Measurements from ENCODE around the gene AIM2.

DNA sequence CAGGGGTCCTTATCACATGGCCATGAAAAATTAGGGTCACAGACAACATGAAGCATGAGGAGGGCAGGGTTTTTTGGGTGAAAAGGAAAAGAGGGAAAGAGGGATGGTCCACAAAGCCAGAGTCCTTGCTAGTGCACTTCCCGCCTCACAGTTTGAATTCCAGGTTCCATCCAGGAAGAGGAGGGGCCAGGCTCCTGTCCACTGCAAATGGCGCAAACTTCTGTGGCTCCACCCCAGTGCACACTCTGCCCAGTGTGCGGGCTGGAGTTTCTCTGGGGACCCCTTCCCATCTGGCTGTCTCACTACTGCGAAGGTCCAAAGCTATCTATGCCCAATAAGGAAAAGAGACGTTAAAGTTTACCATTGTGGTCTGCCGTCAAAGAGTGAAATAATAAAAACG is 17.8 kb downstream of the AIM2 start:
- no peak for TF ChIP-seq POLR2A (IDR thresholded peaks at IDR 0.05)
- TF ChIP-seq, protein P1, sequence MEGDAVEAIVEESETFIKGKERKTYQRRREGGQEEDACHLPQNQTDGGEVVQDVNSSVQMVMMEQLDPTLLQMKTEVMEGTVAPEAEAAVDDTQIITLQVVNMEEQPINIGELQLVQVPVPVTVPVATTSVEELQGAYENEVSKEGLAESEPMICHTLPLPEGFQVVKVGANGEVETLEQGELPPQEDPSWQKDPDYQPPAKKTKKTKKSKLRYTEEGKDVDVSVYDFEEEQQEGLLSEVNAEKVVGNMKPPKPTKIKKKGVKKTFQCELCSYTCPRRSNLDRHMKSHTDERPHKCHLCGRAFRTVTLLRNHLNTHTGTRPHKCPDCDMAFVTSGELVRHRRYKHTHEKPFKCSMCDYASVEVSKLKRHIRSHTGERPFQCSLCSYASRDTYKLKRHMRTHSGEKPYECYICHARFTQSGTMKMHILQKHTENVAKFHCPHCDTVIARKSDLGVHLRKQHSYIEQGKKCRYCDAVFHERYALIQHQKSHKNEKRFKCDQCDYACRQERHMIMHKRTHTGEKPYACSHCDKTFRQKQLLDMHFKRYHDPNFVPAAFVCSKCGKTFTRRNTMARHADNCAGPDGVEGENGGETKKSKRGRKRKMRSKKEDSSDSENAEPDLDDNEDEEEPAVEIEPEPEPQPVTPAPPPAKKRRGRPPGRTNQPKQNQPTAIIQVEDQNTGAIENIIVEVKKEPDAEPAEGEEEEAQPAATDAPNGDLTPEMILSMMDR (IDR thresholded peaks at IDR 0.05): no peak
